Measurements from ENCODE around the gene LRRC4. TPM values are rescaled to one million over a fixed set of nuclear protein-coding genes. Genes with fewer than 3 reads are reported as not detected.

The LRRC4 gene
- total and polyA plus RNA-seq, 9 donors: 2.0 to 6.4 (median 3.8) TPM

- 59% methylated on average over 5 of the region's 9 CpGs for WGBS (ENCODE audit: insufficient coverage)
- Histone ChIP-seq H3K27me3 (ENCODE audit: control insufficient read depth, insufficient read depth, low read length) (peaks cover 17% of the 10 kb centered on the region), H3K9me3 (replicated peaks; ENCODE audit: control insufficient read depth, low read depth, low read length) (no peaks in the 10 kb centered on the region), H3K36me3 (ENCODE audit: control insufficient read depth, insufficient read depth, low read length) (peaks cover 7% of the 10 kb centered on the region), H3K27ac (ENCODE audit: low read length) (no peak overlapping the region), H3K4me1 (ENCODE audit: control insufficient read depth, insufficient read depth, low read length) (peaks cover 13% of the 10 kb centered on the region), H3K4me3 (ENCODE audit: low read length) (no peak overlapping the region)
- DNase-seq: no peak
These were observed 2.0 kb upstream of the LRRC4 start for GRCh38 chr7:128033246-128033645.

GRCh38 chr7:128032605-128033235, 1.5 kb upstream of the LRRC4 start:
- Histone ChIP-seq H3K4me1 (ENCODE audit: control insufficient read depth, insufficient read depth, low read length) (peaks cover 15% of the 10 kb centered on the region), H3K27ac (ENCODE audit: low read length) (no peak overlapping the region), H3K36me3 (ENCODE audit: control insufficient read depth, insufficient read depth, low read length) (peaks cover 7% of the 10 kb centered on the region), H3K4me3 (ENCODE audit: low read length) (peak overlapping the region; percentile 34), H3K9me3 (replicated peaks; ENCODE audit: control insufficient read depth, low read depth, low read length) (no peaks in the 10 kb centered on the region), H3K27me3 (ENCODE audit: control insufficient read depth, insufficient read depth, low read length) (peaks cover 17% of the 10 kb centered on the region)
- 2% methylated on average over 32 of the region's 41 CpGs for WGBS (ENCODE audit: insufficient coverage)
- DNase-seq: peak; percentile 30

GRCh38 chr7:128031901-128032604, 816 bp upstream of the LRRC4 start:
- peak overlapping the region; percentile 34 for H3K4me3 ChIP-seq (ENCODE audit: low read length)
- peak; percentile 89 for DNase-seq
- peaks cover 17% of the 10 kb centered on the region for H3K27me3 ChIP-seq (ENCODE audit: control insufficient read depth, insufficient read depth, low read length)
- peaks cover 7% of the 10 kb centered on the region for H3K36me3 ChIP-seq (ENCODE audit: control insufficient read depth, insufficient read depth, low read length)
- WGBS (ENCODE audit: insufficient coverage): 0% methylated on average over 69 of the region's 87 CpGs
- H3K27ac ChIP-seq (ENCODE audit: low read length): no peak overlapping the region
- H3K9me3 ChIP-seq (replicated peaks; ENCODE audit: control insufficient read depth, low read depth, low read length): no peaks in the 10 kb centered on the region
- peaks cover 20% of the 10 kb centered on the region for H3K4me1 ChIP-seq (ENCODE audit: control insufficient read depth, insufficient read depth, low read length)

GRCh38 chr7:128030263-128030653, 979 bp downstream of the LRRC4 start:
- no peak overlapping the region for H3K27ac ChIP-seq (ENCODE audit: low read length)
- no peaks in the 10 kb centered on the region for H3K9me3 ChIP-seq (replicated peaks; ENCODE audit: control insufficient read depth, low read depth, low read length)
- 64% methylated on average over 20 of the region's 21 CpGs for WGBS (ENCODE audit: insufficient coverage)
- peak overlapping the region; percentile 47 for H3K4me3 ChIP-seq (ENCODE audit: low read length)
- H3K4me1 ChIP-seq (ENCODE audit: control insufficient read depth, insufficient read depth, low read length): peaks cover 25% of the 10 kb centered on the region
- DNase-seq: no peak
- H3K36me3 ChIP-seq (ENCODE audit: control insufficient read depth, insufficient read depth, low read length): peaks cover 7% of the 10 kb centered on the region
- peaks cover 17% of the 10 kb centered on the region for H3K27me3 ChIP-seq (ENCODE audit: control insufficient read depth, insufficient read depth, low read length)

GRCh38 chr7:128029405-128029995, 1.7 kb downstream of the LRRC4 start:
- Histone ChIP-seq H3K27ac (ENCODE audit: low read length) (no peak overlapping the region), H3K36me3 (ENCODE audit: control insufficient read depth, insufficient read depth, low read length) (peaks cover 7% of the 10 kb centered on the region), H3K27me3 (ENCODE audit: control insufficient read depth, insufficient read depth, low read length) (peaks cover 17% of the 10 kb centered on the region), H3K4me1 (ENCODE audit: control insufficient read depth, insufficient read depth, low read length) (peaks cover 25% of the 10 kb centered on the region), H3K4me3 (ENCODE audit: low read length) (no peak overlapping the region), H3K9me3 (replicated peaks; ENCODE audit: control insufficient read depth, low read depth, low read length) (no peaks in the 10 kb centered on the region)
- DNase-seq: no peak
- WGBS (ENCODE audit: insufficient coverage): 96% methylated on average over 14 of the region's 17 CpGs

- no peak overlapping the region for H3K4me3 ChIP-seq (ENCODE audit: low read length)
- WGBS (ENCODE audit: insufficient coverage): 40% methylated on average over 4 of the region's 4 CpGs
- H3K36me3 ChIP-seq (ENCODE audit: control insufficient read depth, insufficient read depth, low read length): peaks cover 7% of the 10 kb centered on the region
- H3K4me1 ChIP-seq (ENCODE audit: control insufficient read depth, insufficient read depth, low read length): peaks cover 18% of the 10 kb centered on the region
- no peak for DNase-seq
- no peaks in the 10 kb centered on the region for H3K9me3 ChIP-seq (replicated peaks; ENCODE audit: control insufficient read depth, low read depth, low read length)
- H3K27ac ChIP-seq (ENCODE audit: low read length): no peak overlapping the region
- H3K27me3 ChIP-seq (ENCODE audit: control insufficient read depth, insufficient read depth, low read length): peaks cover 8% of the 10 kb centered on the region
These were observed 3.7 kb downstream of the LRRC4 start for GRCh38 chr7:128027485-128027980.

GRCh38 chr7:128026551-128026950, 4.7 kb downstream of the LRRC4 start:
- Histone ChIP-seq H3K27me3 (ENCODE audit: control insufficient read depth, insufficient read depth, low read length) (peaks cover 7% of the 10 kb centered on the region), H3K4me1 (ENCODE audit: control insufficient read depth, insufficient read depth, low read length) (peaks cover 17% of the 10 kb centered on the region), H3K4me3 (ENCODE audit: low read length) (no peak overlapping the region), H3K9me3 (replicated peaks; ENCODE audit: control insufficient read depth, low read depth, low read length) (no peaks in the 10 kb centered on the region), H3K36me3 (ENCODE audit: control insufficient read depth, insufficient read depth, low read length) (peaks cover 7% of the 10 kb centered on the region), H3K27ac (ENCODE audit: low read length) (no peak overlapping the region)
- WGBS (ENCODE audit: insufficient coverage): 33% methylated on average over 1 of the region's 2 CpGs
- no peak for DNase-seq

- Histone ChIP-seq H3K9me3 (replicated peaks; ENCODE audit: control insufficient read depth, low read depth, low read length) (no peaks in the 10 kb centered on the region), H3K27ac (ENCODE audit: low read length) (no peak overlapping the region)
These were observed 5.4 kb downstream of the LRRC4 start for GRCh38 chr7:128025819-128026218.

GRCh38 chr7:128025380-128025779, 5.9 kb downstream of the LRRC4 start:
- no peaks in the 10 kb centered on the region for H3K9me3 ChIP-seq (replicated peaks; ENCODE audit: control insufficient read depth, low read depth, low read length)
- no peak for DNase-seq
- H3K36me3 ChIP-seq (ENCODE audit: control insufficient read depth, insufficient read depth, low read length): peaks cover 15% of the 10 kb centered on the region
- peaks cover 13% of the 10 kb centered on the region for H3K4me1 ChIP-seq (ENCODE audit: control insufficient read depth, insufficient read depth, low read length)
- H3K27ac ChIP-seq (ENCODE audit: low read length): no peak overlapping the region
- H3K27me3 ChIP-seq (ENCODE audit: control insufficient read depth, insufficient read depth, low read length): peaks cover 4% of the 10 kb centered on the region
- no peak overlapping the region for H3K4me3 ChIP-seq (ENCODE audit: low read length)
- 61% methylated on average over 5 of the region's 6 CpGs for WGBS (ENCODE audit: insufficient coverage)

More at GRCh38 chr7:128025819-128026218, 5.4 kb downstream of the LRRC4 start:
- WGBS (ENCODE audit: insufficient coverage): no CpG with 5 or more reads among the region's 2 CpGs
- DNase-seq: no peak
- H3K4me3 ChIP-seq (ENCODE audit: low read length): no peak overlapping the region
- H3K4me1 ChIP-seq (ENCODE audit: control insufficient read depth, insufficient read depth, low read length): peaks cover 17% of the 10 kb centered on the region
- H3K36me3 ChIP-seq (ENCODE audit: control insufficient read depth, insufficient read depth, low read length): peaks cover 12% of the 10 kb centered on the region
- peaks cover 7% of the 10 kb centered on the region for H3K27me3 ChIP-seq (ENCODE audit: control insufficient read depth, insufficient read depth, low read length)

GRCh38 chr7:128024151-128024550, 7.1 kb downstream of the LRRC4 start:
- peaks cover 12% of the 10 kb centered on the region for H3K4me1 ChIP-seq (ENCODE audit: control insufficient read depth, insufficient read depth, low read length)
- no peak overlapping the region for H3K27ac ChIP-seq (ENCODE audit: low read length)

More at GRCh38 chr7:128024151-128024550, 7.1 kb downstream of the LRRC4 start:
- Histone ChIP-seq H3K36me3 (ENCODE audit: control insufficient read depth, insufficient read depth, low read length) (peaks cover 16% of the 10 kb centered on the region), H3K9me3 (replicated peaks; ENCODE audit: control insufficient read depth, low read depth, low read length) (no peaks in the 10 kb centered on the region), H3K4me3 (ENCODE audit: low read length) (no peak overlapping the region), H3K27me3 (ENCODE audit: control insufficient read depth, insufficient read depth, low read length) (no peaks in the 10 kb centered on the region)
- WGBS (ENCODE audit: insufficient coverage): 92% methylated on average over 2 of the region's 3 CpGs
- no peak for DNase-seq

Data from muscle of leg (tissue), 11 donors.